ENCODE measurements around the gene SLC22A23.

- no peak for TF ChIP-seq EP300 (IDR thresholded peaks at IDR 0.05)
- TF ChIP-seq CTCF (IDR thresholded peaks at IDR 0.05): no peak
These were observed 60.2 kb downstream of the SLC22A23 start for GRCh38 chr6:3396503-3397180.

Measured in gastroesophageal sphincter (tissue), 3 donors.